Activated CD4-positive, alpha-beta T cell treated with anti-CD3 and anti-CD28 coated beads, Interleukin-2, amount 10 ng/mL, durations not matched to agents 7 days and 5 days (primary cell): ENCODE results near the gene ZNF554. TPM values are rescaled to one million over a fixed set of nuclear protein-coding genes. Genes with fewer than 3 reads are reported as not detected.
A peak's percentile ranks its signal among the peaks of the same experiment; 100 is the strongest.

ENCODE experiments used
- CTCF ChIA-PET: fragments of 350-600 bp; sonication (Branson Sonifier 250); formaldehyde crosslinking; loops from one replicate; lab custom pipeline; 2021; ENCODE audit warnings: antibody characterized with exemption; lab: Charles Lee
- POLR2A ChIA-PET: fragments of 350-600 bp; sonication (Branson Sonifier 250); formaldehyde crosslinking; loops from one replicate; lab custom pipeline; 2021; ENCODE audit warnings: antibody characterized with exemption; lab: Charles Lee
- DNase-seq: peaks from one replicate; pipeline ENCODE4 v3.0.0-alpha.2; 2020
- H3K27ac Mint-ChIP-seq: one replicate; pipeline ENCODE4 v1.8.0; 2021; ENCODE audit warnings: mild to moderate bottlenecking, moderate library complexity, mixed read lengths
- H3K27me3 Mint-ChIP-seq: one replicate; pipeline ENCODE4 v1.8.0; 2021; ENCODE audit warnings: mixed read lengths
- H3K36me3 Mint-ChIP-seq: one replicate; pipeline ENCODE4 v1.8.0; 2021; ENCODE audit warnings: low read depth, mixed read lengths
- H3K4me1 Mint-ChIP-seq: one replicate; pipeline ENCODE4 v1.8.0; 2021; ENCODE audit warnings: mixed read lengths
- H3K4me3 Mint-ChIP-seq: one replicate; pipeline ENCODE4 v1.8.0; 2021; ENCODE audit warnings: mild to moderate bottlenecking, moderate library complexity, mixed read lengths
- H3K9me3 Mint-ChIP-seq: one replicate; pipeline ENCODE4 v1.8.0; 2021; ENCODE audit warnings: mixed read lengths
- total RNA-seq, 2 experiments: library from RNA; stranded (reverse); gene quantifications; one replicate each; pipeline ENCODE4 v1.2.3, GENCODE V29; 2021

ZNF554 gene
- 1 to 10 TPM; 4.1 to 4.6 TPM for total RNA-seq

GRCh38 chr19:2819540-2820111, at the start of gene ZNF554:
Gene ZNF554, plus strand, starts transcription at chr19:2819868. Its CDS starts 204 bp downstream, at chr19:2820072.
- Mint-ChIP-seq H3K27ac (peak within 1 kb of the TSS; percentile 79), H3K4me1 (peaks cover 8% of the 10 kb centered on the region)

GRCh38 chr19:2770055-2771013, 49.3 kb upstream of the ZNF554 start:
- CTCF ChIA-PET: interaction anchor here (1.1 kb wide), 1 partner anchor 11 kb away, joined by 4 read pairs; no protein-coding TSS in a partner anchor
- no peak for DNase-seq

More at GRCh38 chr19:2819540-2820111, at the start of gene ZNF554:
- H3K27me3 Mint-ChIP-seq: no peaks in the 10 kb centered on the region
- ChIA-PET CTCF (interaction anchor here (0.8 to 1.6 kb wide), 5 partner anchors 16 to 216 kb away, joined by 3 to 6 read pairs (median 3); partner anchors contain the start of gene SGTA), POLR2A (no interaction called here)
- peaks cover 5% of the 10 kb centered on the region for H3K36me3 Mint-ChIP-seq
- H3K4me3 Mint-ChIP-seq: peak within 1 kb of the TSS; percentile 77
- DNase-seq: peak; percentile 98
- H3K9me3 Mint-ChIP-seq: peaks cover 3% of the 10 kb centered on the region

GRCh38 chr19:2771786-2772674, 47.6 kb upstream of the ZNF554 start:
- CTCF ChIA-PET: interaction anchor here (1.1 kb wide), 1 partner anchor 9 kb away, joined by 4 read pairs; no protein-coding TSS in a partner anchor
- POLR2A ChIA-PET: no interaction called here
- Mint-ChIP-seq H3K27ac (no peak overlapping the region), H3K27me3 (no peaks in the 10 kb centered on the region), H3K9me3 (no peaks in the 10 kb centered on the region), H3K4me1 (peaks cover 26% of the 10 kb centered on the region), H3K36me3 (no peaks in the 10 kb centered on the region), H3K4me3 (no peak overlapping the region)
- DNase-seq: no peak

More at GRCh38 chr19:2770055-2771013, 49.3 kb upstream of the ZNF554 start:
- H3K27me3 Mint-ChIP-seq: no peaks in the 10 kb centered on the region
- no peak overlapping the region for H3K27ac Mint-ChIP-seq
- H3K4me1 Mint-ChIP-seq: peaks cover 13% of the 10 kb centered on the region
- no peak overlapping the region for H3K4me3 Mint-ChIP-seq
- POLR2A ChIA-PET: no interaction called here
- H3K9me3 Mint-ChIP-seq: no peaks in the 10 kb centered on the region
- no peaks in the 10 kb centered on the region for H3K36me3 Mint-ChIP-seq

- CTCF ChIA-PET: interaction anchor here (1.6 kb wide), 1 partner anchor 9 kb away, joined by 4 read pairs; the partner anchor contains the start of gene SGTA
- Mint-ChIP-seq H3K27me3 (no peaks in the 10 kb centered on the region), H3K4me3 (no peak overlapping the region), H3K36me3 (no peaks in the 10 kb centered on the region), H3K9me3 (no peaks in the 10 kb centered on the region), H3K27ac (peak overlapping the region; percentile 14), H3K4me1 (peaks cover 28% of the 10 kb centered on the region)
- no peak for DNase-seq
- POLR2A ChIA-PET: no interaction called here
Measured at GRCh38 chr19:2774083-2774679, 45.5 kb upstream of the ZNF554 start.

- H3K4me3 Mint-ChIP-seq: peak overlapping the region; percentile 73
- ChIA-PET POLR2A (no interaction called here), CTCF (interaction anchor here (1.4 to 1.6 kb wide), 2 partner anchors 8 to 25 kb away, joined by 4 read pairs; partner anchors contain the start of gene SGTA)
- H3K27ac Mint-ChIP-seq: peak overlapping the region; percentile 95
- peaks cover 29% of the 10 kb centered on the region for H3K4me1 Mint-ChIP-seq
- no peaks in the 10 kb centered on the region for H3K9me3 Mint-ChIP-seq
- H3K36me3 Mint-ChIP-seq: no peaks in the 10 kb centered on the region
- H3K27me3 Mint-ChIP-seq: no peaks in the 10 kb centered on the region
- no peak for DNase-seq
Measured at GRCh38 chr19:2774953-2775555, 44.6 kb upstream of the ZNF554 start.

GRCh38 chr19:2775556-2776430, 43.9 kb upstream of the ZNF554 start:
- ChIA-PET POLR2A (no interaction called here), CTCF (interaction anchor here (1.4 kb wide), 1 partner anchor 26 kb away, joined by 4 read pairs; no protein-coding TSS in a partner anchor)
- peak; percentile 85 for DNase-seq
- Mint-ChIP-seq H3K27me3 (no peaks in the 10 kb centered on the region), H3K4me3 (peak overlapping the region; percentile 73), H3K9me3 (no peaks in the 10 kb centered on the region), H3K27ac (peak overlapping the region; percentile 95), H3K36me3 (no peaks in the 10 kb centered on the region), H3K4me1 (peaks cover 34% of the 10 kb centered on the region)

GRCh38 chr19:2777952-2778683, 41.5 kb upstream of the ZNF554 start:
- no peaks in the 10 kb centered on the region for H3K27me3 Mint-ChIP-seq
- H3K4me1 Mint-ChIP-seq: peaks cover 51% of the 10 kb centered on the region
- no peaks in the 10 kb centered on the region for H3K9me3 Mint-ChIP-seq
- no peak overlapping the region for H3K4me3 Mint-ChIP-seq
- H3K36me3 Mint-ChIP-seq: no peaks in the 10 kb centered on the region
- POLR2A ChIA-PET: no interaction called here
- CTCF ChIA-PET: interaction anchor here (0.6 kb wide), 1 partner anchor 457 kb away, joined by 6 read pairs; no protein-coding TSS in a partner anchor
- DNase-seq: no peak
- H3K27ac Mint-ChIP-seq: peak overlapping the region; percentile 31

GRCh38 chr19:2779121-2779740, 40.4 kb upstream of the ZNF554 start:
- Mint-ChIP-seq H3K27ac (no peak overlapping the region), H3K4me1 (peaks cover 58% of the 10 kb centered on the region), H3K27me3 (no peaks in the 10 kb centered on the region), H3K4me3 (no peak overlapping the region), H3K36me3 (no peaks in the 10 kb centered on the region), H3K9me3 (no peaks in the 10 kb centered on the region)
- no peak for DNase-seq
- ChIA-PET CTCF (no interaction called here), POLR2A (no interaction called here)

- H3K27me3 Mint-ChIP-seq: no peaks in the 10 kb centered on the region
- no peak for DNase-seq
- H3K4me1 Mint-ChIP-seq: peaks cover 57% of the 10 kb centered on the region
- no peak overlapping the region for H3K4me3 Mint-ChIP-seq
- ChIA-PET POLR2A (interaction anchor here (0.5 kb wide), 1 partner anchor 294 kb away, joined by 5 read pairs; no protein-coding TSS in a partner anchor), CTCF (interaction anchor here (0.6 to 1.9 kb wide), 2 partner anchors 132 to 394 kb away, joined by 4 to 5 read pairs; no protein-coding TSS in a partner anchor)
- no peaks in the 10 kb centered on the region for H3K36me3 Mint-ChIP-seq
- no peaks in the 10 kb centered on the region for H3K9me3 Mint-ChIP-seq
- H3K27ac Mint-ChIP-seq: peak overlapping the region; percentile 70
Measured at GRCh38 chr19:2780284-2780683, 39.4 kb upstream of the ZNF554 start.
